ENCODE results near the gene HEG1.

HEG1 gene

DNA sequence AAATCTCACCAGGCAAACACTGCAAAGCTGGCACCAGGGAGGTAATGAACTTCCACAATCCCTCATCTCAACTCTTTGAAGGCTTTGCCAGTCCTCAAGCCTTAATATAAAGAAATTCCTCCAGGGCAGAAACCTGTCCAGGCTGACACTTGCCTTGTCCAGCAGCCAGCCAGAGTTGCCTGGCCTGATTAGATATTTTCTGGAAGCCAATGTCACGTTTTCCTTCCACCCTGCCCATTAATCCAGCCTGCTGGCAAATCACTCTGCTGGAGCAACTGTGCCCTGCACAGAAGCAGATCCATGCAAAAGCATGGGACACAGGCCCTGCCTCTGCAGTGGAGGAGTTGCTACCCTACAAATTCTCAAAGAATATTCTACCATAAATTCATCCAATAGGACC is 56.5 kb downstream of the HEG1 start:
- Histone ChIP-seq H3K36me3 (ENCODE audit: control insufficient read depth, insufficient read depth, low read length) (peaks cover 78% of the 10 kb centered on the region), H3K4me1 (ENCODE audit: control insufficient read depth, insufficient read depth, low read length) (peaks cover 14% of the 10 kb centered on the region), H3K9ac (ENCODE audit: low read length) (no peak overlapping the region), H3K4me3 (ENCODE audit: low read depth, low read length) (no peak overlapping the region), H3K27me3 (ENCODE audit: control insufficient read depth, insufficient read depth, low read length) (no peaks in the 10 kb centered on the region), H3K27ac (ENCODE audit: low read depth, low read length) (no peak overlapping the region), H3K9me3 (ENCODE audit: control insufficient read depth, insufficient read depth, low read depth, low read length) (no peaks in the 10 kb centered on the region)

DNA sequence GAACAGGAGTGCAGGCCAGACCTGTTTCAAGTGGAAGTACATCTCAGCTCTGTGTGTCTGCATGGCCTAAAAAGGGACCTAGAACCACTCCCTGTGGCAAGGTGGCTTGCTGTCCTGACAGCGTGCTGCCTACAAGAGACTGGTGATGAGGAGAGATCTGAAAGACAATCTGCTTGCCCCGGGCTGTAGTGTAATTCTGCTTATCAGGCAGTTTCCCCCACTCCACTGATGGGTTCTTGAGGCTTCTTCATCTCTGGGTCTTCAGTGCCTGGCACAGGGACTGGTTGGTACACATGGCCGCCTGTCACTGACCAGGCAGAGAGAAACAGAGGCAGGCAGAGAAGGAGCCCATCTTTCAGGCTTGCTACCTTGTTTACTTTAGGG is 57.6 kb downstream of the HEG1 start:
- Histone ChIP-seq H3K27me3 (ENCODE audit: control insufficient read depth, insufficient read depth, low read length) (no peaks in the 10 kb centered on the region), H3K4me3 (ENCODE audit: low read depth, low read length) (no peak overlapping the region), H3K9me3 (ENCODE audit: control insufficient read depth, insufficient read depth, low read depth, low read length) (no peaks in the 10 kb centered on the region), H3K9ac (ENCODE audit: low read length) (no peak overlapping the region), H3K36me3 (ENCODE audit: control insufficient read depth, insufficient read depth, low read length) (peaks cover 77% of the 10 kb centered on the region), H3K27ac (ENCODE audit: low read depth, low read length) (no peak overlapping the region), H3K4me1 (ENCODE audit: control insufficient read depth, insufficient read depth, low read length) (peaks cover 16% of the 10 kb centered on the region)

GRCh38 chr3:124997303-124998246 is 58.2 kb downstream of the HEG1 start:
- no peaks in the 10 kb centered on the region for H3K27me3 ChIP-seq (ENCODE audit: control insufficient read depth, insufficient read depth, low read length)
- peaks cover 23% of the 10 kb centered on the region for H3K4me1 ChIP-seq (ENCODE audit: control insufficient read depth, insufficient read depth, low read length)
- H3K27ac ChIP-seq (ENCODE audit: low read depth, low read length): no peak overlapping the region
- no peaks in the 10 kb centered on the region for H3K9me3 ChIP-seq (ENCODE audit: control insufficient read depth, insufficient read depth, low read depth, low read length)
- no peak overlapping the region for H3K9ac ChIP-seq (ENCODE audit: low read length)
- H3K4me3 ChIP-seq (ENCODE audit: low read depth, low read length): no peak overlapping the region
- H3K36me3 ChIP-seq (ENCODE audit: control insufficient read depth, insufficient read depth, low read length): peaks cover 71% of the 10 kb centered on the region

DNA sequence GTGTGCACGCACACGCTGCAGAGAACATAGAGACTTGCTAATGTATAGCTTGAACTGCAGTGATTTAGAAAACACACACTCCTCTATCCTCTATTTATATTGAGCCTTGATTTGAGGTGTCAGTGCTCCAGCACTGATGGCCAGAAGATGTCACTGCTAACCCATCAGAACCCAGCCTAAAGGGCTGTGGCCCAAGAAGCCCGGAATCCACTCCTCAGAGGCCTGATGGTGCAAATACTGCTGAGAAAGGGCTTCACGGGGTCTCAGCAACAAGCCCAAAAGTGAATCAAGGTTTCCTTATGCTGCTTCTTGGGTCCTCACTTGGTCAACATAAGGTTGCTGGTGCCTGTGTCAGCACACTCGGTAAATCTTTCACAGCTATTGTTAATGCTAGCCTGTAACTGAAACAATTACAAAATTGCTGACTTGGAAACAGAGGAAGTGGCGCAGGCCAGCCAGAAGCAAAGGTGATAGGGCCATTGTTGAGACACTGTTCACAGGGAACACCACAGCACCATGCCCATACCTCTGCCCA is 60.3 kb downstream of the HEG1 start:
- Histone ChIP-seq H3K36me3 (ENCODE audit: control insufficient read depth, insufficient read depth, low read length) (peaks cover 60% of the 10 kb centered on the region; the same call in 1 of the 2 replicates), H3K27ac (ENCODE audit: low read depth, low read length) (no peak overlapping the region), H3K27me3 (ENCODE audit: control insufficient read depth, insufficient read depth, low read length) (no peaks in the 10 kb centered on the region), H3K9me3 (ENCODE audit: control insufficient read depth, insufficient read depth, low read depth, low read length) (no peaks in the 10 kb centered on the region), H3K9ac (ENCODE audit: low read length) (no peak overlapping the region), H3K4me3 (ENCODE audit: low read depth, low read length) (no peak overlapping the region), H3K4me1 (ENCODE audit: control insufficient read depth, insufficient read depth, low read length) (peaks cover 32% of the 10 kb centered on the region)

GRCh38 chr3:124993466-124993865 is 62.3 kb downstream of the HEG1 start:
- H3K4me3 ChIP-seq (ENCODE audit: low read depth, low read length): no peak overlapping the region
- peaks cover 21% of the 10 kb centered on the region for H3K4me1 ChIP-seq (ENCODE audit: control insufficient read depth, insufficient read depth, low read length)
- H3K36me3 ChIP-seq (ENCODE audit: control insufficient read depth, insufficient read depth, low read length): peaks cover 57% of the 10 kb centered on the region; the same call in 1 of the 2 replicates
- H3K27me3 ChIP-seq (ENCODE audit: control insufficient read depth, insufficient read depth, low read length): no peaks in the 10 kb centered on the region
- no peaks in the 10 kb centered on the region for H3K9me3 ChIP-seq (ENCODE audit: control insufficient read depth, insufficient read depth, low read depth, low read length)
- H3K27ac ChIP-seq (ENCODE audit: low read depth, low read length): no peak overlapping the region
- no peak overlapping the region for H3K9ac ChIP-seq (ENCODE audit: low read length)

DNA sequence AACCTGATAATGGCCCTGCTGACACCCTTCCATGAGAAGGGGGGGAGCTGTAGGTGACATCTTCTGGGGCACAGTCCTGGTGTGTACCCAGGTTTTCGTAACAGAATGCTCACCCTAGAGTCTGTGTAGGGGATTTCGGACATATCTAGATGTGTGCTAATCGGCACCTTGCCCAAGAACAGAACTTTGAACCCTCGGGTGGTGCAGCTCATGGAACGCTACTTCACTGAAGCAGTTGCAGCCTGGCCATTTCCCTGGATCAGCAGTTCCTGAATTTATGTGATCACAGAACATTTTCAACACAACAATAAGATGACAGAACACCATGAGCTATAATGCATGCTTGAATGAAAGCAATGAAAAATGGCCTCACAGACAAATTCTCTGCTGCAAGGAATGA is 63.8 kb downstream of the HEG1 start:
- Histone ChIP-seq H3K27ac (ENCODE audit: low read depth, low read length) (no peak overlapping the region), H3K4me1 (ENCODE audit: control insufficient read depth, insufficient read depth, low read length) (peaks cover 21% of the 10 kb centered on the region), H3K9me3 (ENCODE audit: control insufficient read depth, insufficient read depth, low read depth, low read length) (no peaks in the 10 kb centered on the region), H3K9ac (ENCODE audit: low read length) (no peak overlapping the region), H3K27me3 (ENCODE audit: control insufficient read depth, insufficient read depth, low read length) (no peaks in the 10 kb centered on the region), H3K4me3 (ENCODE audit: low read depth, low read length) (no peak overlapping the region), H3K36me3 (ENCODE audit: control insufficient read depth, insufficient read depth, low read length) (peaks cover 44% of the 10 kb centered on the region; the same call in 1 of the 2 replicates)

GRCh38 chr3:124986192-124987143 is 69.3 kb downstream of the HEG1 start:
- Histone ChIP-seq H3K36me3 (ENCODE audit: control insufficient read depth, insufficient read depth, low read length) (peaks cover 14% of the 10 kb centered on the region; the same call in 1 of the 2 replicates), H3K4me1 (ENCODE audit: control insufficient read depth, insufficient read depth, low read length) (peaks cover 10% of the 10 kb centered on the region; the same call in 1 of the 2 replicates), H3K9ac (ENCODE audit: low read length) (peak overlapping the region; percentile 56), H3K27ac (ENCODE audit: low read depth, low read length) (peak overlapping the region; percentile 69; the same call in 1 of the 2 replicates), H3K27me3 (ENCODE audit: control insufficient read depth, insufficient read depth, low read length) (no peaks in the 10 kb centered on the region), H3K4me3 (ENCODE audit: low read depth, low read length) (no peak overlapping the region), H3K9me3 (ENCODE audit: control insufficient read depth, insufficient read depth, low read depth, low read length) (no peaks in the 10 kb centered on the region)

DNA sequence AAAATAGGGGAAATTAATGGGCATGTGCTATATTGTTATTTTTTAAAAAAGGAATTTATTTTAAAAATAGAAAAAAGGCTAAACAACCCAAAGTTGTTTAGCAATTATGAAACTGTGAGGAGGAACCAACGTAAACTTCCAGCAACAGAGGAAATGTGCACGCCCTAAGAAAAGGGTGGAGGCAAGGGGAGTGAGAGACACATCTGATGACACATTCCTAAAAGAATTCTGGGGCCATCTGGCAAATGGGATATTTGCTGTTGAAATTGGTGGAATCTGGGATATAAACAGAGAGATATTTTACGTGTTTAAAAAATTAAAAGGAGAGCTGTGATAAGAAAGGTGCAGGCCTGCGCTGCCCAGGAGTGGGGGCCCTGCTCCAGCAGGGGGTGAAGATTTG is 70.4 kb downstream of the HEG1 start:
- Histone ChIP-seq H3K9me3 (ENCODE audit: control insufficient read depth, insufficient read depth, low read depth, low read length) (no peaks in the 10 kb centered on the region), H3K4me1 (ENCODE audit: control insufficient read depth, insufficient read depth, low read length) (peaks cover 10% of the 10 kb centered on the region; the same call in 1 of the 2 replicates), H3K36me3 (ENCODE audit: control insufficient read depth, insufficient read depth, low read length) (peaks cover 9% of the 10 kb centered on the region; the same call in 1 of the 2 replicates), H3K27ac (ENCODE audit: low read depth, low read length) (peak overlapping the region; percentile 69; the same call in 1 of the 2 replicates), H3K27me3 (ENCODE audit: control insufficient read depth, insufficient read depth, low read length) (no peaks in the 10 kb centered on the region), H3K9ac (ENCODE audit: low read length) (peak overlapping the region; percentile 56), H3K4me3 (ENCODE audit: low read depth, low read length) (no peak overlapping the region)

DNA sequence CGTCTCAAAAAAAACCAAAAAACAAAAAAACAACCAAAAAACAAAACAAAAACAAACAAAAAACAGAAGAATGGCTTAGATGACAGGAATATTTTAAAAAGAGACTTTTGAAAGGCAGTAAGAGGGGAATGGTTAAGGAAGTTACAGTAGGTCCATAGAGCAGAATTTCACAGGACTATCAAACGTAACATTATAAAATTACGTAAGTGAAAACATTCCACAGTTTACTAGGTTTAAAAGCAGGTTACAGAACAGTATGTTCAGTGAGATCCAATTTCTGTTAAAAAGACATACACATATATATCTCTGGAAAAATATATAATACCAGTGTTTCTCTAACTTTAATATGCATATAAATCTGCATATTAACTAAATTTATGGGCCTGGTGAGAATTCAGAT is 71.0 kb downstream of the HEG1 start:
- H3K36me3 ChIP-seq (ENCODE audit: control insufficient read depth, insufficient read depth, low read length): peaks cover 5% of the 10 kb centered on the region; the same call in 1 of the 2 replicates
- peaks cover 10% of the 10 kb centered on the region; the same call in 1 of the 2 replicates for H3K4me1 ChIP-seq (ENCODE audit: control insufficient read depth, insufficient read depth, low read length)
- no peak overlapping the region for H3K4me3 ChIP-seq (ENCODE audit: low read depth, low read length)
- no peak overlapping the region for H3K9ac ChIP-seq (ENCODE audit: low read length)
- no peaks in the 10 kb centered on the region for H3K9me3 ChIP-seq (ENCODE audit: control insufficient read depth, insufficient read depth, low read depth, low read length)
- no peaks in the 10 kb centered on the region for H3K27me3 ChIP-seq (ENCODE audit: control insufficient read depth, insufficient read depth, low read length)
- H3K27ac ChIP-seq (ENCODE audit: low read depth, low read length): no peak overlapping the region

DNA sequence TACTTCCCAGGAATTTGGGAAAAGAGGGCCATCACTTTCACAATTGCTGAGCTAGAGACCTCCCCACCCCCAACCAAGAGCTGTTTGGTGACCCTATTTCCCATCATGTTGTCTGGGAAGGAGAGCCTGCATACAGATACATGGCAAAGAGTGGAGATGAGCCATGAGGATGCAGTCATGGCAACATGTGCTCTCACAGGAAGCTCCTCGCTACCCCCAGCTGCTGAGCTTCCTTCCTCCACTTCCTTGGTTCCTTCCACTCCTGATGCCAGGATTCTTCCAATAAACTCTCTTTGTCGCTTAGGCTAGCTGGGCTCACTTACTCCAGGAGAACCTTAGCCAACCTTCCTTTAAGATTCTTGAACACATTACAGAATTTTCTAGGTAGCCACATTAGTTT is 72.9 kb downstream of the HEG1 start:
- H3K9me3 ChIP-seq (ENCODE audit: control insufficient read depth, insufficient read depth, low read depth, low read length): no peaks in the 10 kb centered on the region
- no peak overlapping the region for H3K27ac ChIP-seq (ENCODE audit: low read depth, low read length)
- H3K27me3 ChIP-seq (ENCODE audit: control insufficient read depth, insufficient read depth, low read length): no peaks in the 10 kb centered on the region
- peaks cover under 1% of the 10 kb centered on the region; the same call in 1 of the 2 replicates for H3K36me3 ChIP-seq (ENCODE audit: control insufficient read depth, insufficient read depth, low read length)
- no peak overlapping the region for H3K9ac ChIP-seq (ENCODE audit: low read length)
- H3K4me3 ChIP-seq (ENCODE audit: low read depth, low read length): no peak overlapping the region
- H3K4me1 ChIP-seq (ENCODE audit: control insufficient read depth, insufficient read depth, low read length): peaks cover 10% of the 10 kb centered on the region; the same call in 1 of the 2 replicates
